NCI-H1092 (cell line): ENCODE data around the gene LEF1.
A peak's percentile ranks its signal among the peaks of the same experiment; 100 is the strongest.

Experiments used
- DNase-seq: peaks from one replicate; lab custom pipeline; 2025; lab: John Stamatoyannopoulos, UW

The LEF1 gene

DNA sequence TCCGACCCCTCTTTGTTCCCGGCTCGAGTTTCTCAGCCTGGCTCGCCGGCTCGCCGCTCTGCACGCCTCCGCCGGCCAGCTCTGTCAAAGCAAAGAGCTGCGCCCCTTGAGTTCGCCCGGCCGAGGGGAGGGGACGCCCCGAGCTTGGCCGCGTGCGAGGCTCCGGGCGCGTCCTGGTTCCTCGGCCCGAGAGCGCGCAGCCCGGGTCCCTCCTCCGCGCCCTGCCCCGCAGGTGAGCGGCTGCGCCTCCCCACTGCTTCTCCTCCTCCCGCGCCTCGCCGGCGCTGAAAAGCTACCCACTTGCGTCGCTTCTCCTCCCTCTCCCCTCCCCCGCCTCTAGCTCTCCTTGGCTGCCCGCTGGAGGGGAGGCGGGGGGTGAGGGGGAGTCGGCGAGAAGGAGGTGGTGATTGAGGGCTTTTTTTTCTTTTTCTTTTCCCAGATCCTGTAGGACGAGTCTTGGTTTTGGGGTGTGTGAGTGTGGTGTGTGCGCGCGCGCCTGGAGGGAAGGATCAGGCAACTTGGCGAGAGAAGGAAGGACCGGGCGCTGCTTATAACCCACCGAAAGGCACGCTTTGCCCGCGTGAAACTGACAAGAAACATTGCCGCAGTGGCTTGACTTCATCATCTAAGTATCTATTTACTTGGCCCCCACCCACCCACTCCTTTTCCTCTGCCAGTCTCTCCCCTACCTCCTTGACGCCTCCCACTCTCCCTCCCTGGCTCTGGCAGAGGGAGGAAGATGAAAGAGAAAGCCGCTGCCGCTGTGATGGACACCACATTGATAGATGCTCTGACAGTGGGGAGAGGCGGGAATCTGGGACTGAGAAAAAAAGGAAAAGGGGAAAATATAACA, at the start of gene LEF1:
Gene LEF1, minus strand, starts transcription at position 262 of the 853 bp plus-strand sequence. CDS start 1,165 bp downstream, outside the sequence.
- peak; percentile 34 for DNase-seq

DNA sequence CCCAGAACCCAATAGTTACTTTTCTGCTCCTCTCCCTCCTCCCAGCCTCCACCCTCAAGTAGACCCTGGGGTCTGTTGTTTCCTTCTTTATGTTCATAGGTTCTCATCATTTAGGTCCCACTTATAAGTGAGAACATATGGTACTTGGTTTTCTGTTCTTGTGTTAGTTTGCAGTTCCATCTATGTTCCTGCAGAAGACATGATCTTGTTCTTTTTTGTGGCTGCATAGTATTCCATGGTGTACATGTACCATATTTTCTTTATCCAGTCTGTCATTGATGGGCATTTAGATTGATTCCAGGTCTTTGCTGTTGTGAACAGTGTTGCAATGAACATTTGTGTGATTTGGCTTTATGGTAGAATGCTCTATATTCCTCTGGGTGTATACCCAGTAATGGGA, 47.8 kb upstream of the LEF1 start:
- no peak for DNase-seq

DNA sequence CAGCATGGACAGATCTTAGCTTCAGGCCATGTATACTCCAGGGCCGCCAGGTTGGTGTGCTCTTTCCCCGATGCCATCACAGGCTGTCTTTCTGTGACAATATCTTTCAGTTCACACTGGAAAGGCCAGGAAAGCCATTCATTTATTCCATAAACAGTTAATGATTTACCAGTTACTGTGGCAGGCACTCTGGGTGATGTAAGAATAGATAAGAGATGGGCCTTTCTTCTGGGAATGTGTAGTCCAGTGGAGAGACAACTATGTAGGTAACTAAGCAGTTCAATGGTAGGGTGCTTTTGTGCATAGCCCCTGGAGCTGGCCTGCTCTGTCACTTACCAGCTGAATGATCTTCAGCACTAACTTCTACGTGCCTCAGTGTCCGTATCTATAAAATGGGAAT, 46.3 kb upstream of the LEF1 start:
- no peak for DNase-seq

DNA sequence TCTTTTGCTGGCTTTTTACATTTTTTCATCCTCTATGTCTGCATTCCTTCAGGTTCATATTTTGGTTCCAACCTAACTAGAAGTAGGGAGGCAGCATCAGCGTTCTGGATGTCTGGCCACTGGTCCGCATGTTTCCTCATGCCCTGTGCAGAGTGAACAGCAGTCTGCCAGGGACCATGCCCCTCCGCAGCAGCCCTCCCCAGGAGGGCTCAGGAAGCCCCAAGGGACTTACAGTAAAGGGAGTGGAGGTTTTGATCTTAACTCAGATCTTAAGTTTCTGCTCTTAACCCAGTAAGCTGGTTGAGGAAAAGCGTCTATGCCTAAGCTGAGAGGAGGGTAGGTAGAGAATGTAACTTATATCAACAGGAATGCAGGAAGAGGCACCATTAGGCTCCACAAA, 45.0 kb upstream of the LEF1 start:
- DNase-seq, result no peak

DNA sequence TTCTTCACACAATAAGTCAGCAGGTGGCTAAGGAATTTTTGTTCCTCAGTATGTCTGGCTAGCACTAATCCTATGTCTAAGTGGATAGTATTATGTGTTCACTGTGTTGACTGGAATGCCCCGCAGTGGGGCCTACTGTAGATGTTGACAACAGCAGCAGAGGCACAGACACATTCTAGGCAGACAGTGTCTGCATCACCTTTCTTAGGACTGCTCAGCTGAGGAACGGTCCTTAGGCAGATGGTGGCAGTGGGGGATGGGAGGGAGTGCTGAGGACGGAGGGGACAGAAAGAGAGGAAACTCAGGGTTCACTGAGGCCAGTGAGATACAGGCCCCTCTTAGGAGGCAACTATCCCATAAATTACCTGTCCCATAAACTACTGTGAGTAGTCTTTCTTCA, 44.6 kb upstream of the LEF1 start:
- no peak for DNase-seq

DNA sequence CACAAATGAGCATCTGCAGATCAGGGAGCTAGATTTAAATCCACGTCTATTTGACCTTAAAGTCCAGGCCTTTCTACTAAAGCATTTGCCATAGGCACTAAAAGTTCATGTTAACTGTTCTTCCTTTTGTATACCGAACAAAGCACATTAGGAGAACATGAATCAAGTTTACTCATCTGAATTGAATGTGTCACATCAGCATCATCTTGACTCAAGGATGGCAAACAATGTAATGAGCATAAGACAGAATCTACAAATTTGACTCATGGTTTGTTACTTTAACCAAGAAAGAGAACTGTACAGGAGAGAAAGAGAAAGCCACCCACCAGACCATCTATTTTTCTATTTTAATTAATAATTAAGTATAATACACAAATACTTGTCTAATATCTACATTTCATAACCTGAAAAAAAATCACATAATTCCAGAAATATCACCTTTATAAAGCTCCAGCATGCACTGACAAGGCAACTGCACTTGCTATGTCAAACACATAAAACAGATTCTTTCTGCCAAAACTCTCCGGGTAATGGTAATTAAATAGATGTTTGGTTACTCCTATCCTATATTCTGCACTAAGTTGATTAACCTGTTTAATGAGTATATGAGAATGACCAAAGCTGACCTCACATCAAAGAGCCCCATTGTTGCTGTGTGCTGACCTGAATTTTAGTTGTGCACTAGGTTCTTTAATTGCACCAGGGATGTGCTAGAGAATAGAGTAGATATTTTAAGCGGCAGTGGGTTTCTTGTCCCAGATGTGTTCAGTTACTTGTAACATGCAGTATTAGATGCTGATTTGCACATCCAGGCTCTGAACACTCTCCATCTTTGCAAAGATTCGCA, 42.5 kb upstream of the LEF1 start:
- no peak for DNase-seq

DNA sequence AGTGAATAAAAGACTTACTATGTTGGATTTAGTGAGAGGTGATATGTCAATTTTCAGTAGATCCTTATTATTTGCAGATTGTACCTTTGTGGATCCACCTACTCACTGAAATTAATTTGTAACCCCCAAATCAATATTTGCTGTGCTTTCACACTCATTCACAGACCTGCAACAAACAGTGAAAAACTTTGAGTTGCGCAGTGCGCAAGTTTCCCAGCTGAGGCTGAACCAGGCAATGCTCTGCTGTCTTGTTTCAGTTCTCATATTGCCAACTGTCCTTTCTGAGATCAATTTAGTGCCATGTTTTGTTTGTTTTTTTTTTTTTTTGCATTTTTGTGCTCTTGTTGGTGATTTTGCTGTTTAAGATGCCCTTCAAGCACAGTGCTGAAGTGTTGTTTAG, 40.8 kb upstream of the LEF1 start:
- DNase-seq, result no peak

DNA sequence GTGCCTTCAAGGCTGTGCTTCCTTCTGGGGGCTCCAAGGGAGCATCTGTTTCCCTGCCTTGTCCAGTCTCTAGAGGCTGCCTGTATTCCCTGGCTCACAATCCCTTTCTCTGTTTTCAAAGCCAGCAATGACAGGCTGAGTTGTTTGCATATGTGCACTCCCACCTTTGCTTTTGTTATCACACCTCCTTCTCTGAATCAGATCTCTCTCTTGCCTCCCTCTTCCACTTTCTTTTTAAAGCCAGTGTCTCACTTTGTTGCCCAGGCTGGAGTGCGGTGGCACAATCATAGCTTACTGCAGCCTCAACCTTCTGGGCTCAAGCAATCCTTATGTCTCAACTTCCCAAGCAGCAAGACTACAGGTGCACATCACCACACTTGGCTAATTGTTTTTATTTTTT, 37.1 kb upstream of the LEF1 start:
- DNase-seq, result no peak

DNA sequence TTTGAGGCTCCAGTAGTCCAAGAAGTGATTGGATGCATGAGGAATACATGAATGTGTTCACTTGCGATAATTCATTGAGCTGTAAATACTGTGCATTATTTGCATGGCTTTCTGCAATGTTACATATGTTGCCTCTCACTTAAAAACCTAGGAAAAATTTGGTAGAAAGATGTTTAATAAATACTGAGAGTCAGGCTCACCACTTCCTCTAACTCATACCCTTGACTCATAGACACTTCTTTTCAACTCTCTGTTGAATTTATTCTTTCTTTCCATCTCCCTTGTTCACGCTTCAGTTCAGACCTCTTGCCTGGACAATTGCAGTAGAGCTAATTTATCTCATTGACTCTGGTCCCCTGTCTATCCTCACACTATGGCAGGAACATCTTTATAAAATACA, 35.8 kb upstream of the LEF1 start:
- DNase-seq, result no peak

DNA sequence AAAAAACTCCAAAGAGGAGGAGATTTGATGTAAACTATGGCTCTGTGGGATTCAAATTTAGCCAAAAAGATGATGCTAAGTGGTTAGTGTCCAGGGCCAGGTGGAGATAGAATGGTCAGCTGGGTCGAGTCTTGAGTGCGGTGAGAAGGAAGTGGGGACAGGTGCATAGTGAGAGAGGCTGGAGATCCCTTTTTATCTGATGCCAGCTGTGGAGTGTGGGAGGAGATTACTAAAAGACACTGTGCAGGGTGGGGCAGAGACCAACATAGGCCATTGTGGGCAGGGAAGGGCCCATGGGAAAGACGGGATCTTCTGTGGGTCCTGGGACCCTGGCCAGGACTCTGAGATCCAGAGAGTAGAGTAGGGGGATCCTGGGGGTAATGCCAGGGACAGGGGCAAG, 34.6 kb upstream of the LEF1 start:
- no peak for DNase-seq

DNA sequence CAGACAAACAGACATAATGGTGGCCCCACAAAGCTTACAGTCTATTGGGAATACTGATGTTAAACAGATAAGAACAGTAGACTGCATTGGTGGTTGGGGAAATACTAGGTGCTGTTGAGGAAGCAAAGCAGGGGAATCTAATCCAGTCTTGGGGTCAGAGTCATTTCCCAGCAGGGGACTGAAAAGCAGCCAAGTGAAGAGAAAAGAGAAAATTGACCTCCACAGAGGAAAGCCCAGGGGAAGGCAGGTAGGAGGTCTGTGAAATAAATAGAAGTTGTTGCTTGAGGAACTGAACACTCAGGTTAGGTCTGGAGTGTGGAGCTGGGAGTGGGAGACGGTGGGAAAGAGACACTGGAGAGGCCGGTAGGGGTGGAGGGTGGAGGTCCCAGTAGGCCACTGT, 33.0 kb upstream of the LEF1 start:
- no peak for DNase-seq

DNA sequence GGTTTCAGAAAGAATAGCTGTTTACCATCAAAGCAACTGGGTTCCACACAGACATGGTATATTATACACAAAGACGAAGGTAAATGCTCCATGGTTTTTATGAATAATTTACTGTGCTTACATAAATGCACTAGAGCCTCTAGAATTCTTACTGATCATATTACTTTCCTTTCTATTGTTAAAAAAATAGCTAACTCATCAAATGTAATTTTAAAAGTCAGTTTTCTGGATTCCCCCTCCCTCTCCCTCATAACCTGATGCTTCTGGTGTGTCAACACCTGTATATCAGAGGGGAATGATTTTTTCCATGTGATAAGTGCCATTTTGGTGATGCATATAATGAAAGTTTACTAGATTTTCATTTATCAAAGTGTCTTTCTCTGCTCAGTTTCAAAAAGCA, 31.1 kb upstream of the LEF1 start:
- DNase-seq, result no peak

DNA sequence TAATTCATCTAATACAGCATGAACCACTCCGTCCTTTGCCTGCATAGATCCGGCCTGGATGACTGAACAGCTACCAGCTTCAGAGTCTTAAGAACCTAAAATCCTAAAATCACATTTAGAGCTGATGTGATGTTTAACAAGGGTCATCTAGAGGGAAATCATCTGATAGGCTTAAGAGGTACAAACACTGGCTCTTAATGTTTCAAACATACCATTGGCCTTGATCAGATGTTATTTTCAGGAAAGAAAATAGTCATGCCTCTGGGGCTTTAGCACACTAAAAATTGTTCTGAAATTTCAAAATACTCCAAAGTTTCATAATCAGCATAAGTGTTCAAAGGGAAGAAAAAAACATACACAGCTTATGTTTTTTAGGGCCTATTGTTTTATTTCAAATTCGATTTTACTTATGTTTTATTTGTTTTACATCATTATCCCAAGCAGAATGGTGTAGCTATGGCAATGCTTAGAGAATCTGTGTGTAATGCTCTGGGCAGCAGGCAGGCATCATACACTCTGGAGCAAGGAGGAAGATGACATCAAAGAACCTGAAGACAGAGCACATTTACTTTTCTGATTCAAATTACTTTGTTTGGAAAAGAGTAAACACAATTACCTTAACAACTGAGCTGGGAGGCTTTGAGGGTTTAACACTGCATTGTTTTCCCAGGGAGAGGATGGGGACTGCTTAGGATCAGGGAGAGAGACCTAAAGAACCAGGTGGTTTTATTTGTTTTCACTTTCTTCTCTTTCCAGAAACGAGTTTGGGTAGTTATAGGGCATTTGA, 25.3 kb upstream of the LEF1 start:
- no peak for DNase-seq

DNA sequence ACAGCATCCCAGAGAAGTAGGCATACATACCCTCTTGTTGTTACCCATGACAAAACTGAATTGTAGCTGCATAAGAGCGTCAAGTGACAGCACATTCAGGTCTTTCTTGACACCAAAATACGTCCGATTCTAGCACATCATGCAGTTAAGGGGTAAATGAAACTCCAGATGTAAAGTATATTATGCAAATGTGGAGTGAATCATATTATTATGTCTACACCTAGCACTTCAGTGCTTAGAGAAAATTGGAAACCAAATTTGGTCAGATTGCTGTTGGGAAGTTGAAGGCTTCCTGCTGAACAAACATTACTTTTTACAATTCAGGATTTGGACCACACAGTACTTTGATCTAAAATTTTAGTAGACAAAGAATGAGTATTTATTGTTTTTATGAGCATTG, 24.2 kb upstream of the LEF1 start:
- no peak for DNase-seq

DNA sequence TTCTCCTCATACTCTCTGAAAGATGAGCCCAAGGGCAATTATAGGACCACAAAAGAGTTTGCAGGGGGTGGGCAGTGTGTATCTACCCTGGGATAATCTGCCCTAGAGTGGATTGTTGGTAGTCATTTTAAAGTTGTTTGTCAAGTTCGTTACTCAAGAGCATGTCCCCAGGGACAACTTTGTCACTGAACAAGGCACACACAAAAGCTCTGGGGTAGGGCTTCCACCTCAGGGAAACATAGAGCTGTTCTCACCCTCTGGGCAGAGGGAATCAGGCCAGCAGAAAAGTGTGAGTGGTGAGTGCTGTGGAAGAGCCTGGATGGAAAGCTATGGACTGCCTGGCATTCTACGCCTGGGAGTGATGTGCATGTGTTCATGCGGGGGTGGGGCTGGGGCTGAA, 23.3 kb upstream of the LEF1 start:
- no peak for DNase-seq

DNA sequence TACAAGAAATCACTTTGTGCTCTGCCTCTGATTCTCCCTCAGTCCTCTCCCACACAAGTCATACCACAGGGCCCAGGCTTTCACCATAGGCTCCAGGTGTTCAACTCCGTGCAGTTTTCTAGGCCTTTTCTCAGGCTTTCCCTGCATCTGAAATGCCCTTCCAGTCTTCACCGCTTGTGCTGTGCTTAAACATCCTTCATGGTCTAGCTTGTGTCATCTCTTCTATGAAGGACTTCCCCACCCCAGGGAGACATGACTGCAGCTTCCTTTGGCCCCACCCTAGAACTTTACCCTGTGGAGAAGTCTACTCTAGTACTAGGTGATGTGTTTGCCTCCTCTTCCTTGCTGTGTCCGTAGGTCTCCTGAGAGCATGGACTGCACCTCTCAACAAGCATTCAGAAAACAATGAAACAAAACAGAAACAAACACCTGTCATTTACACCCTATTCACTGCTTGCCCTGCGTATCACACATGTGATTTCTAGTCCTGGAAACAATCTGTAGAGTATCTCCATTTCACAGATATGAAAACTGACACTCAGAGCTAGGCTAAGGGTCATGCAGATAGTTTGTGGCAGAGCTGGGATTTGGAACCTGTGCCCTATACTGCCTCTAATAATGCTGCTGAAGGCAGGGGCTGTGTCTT, 22.7 kb upstream of the LEF1 start:
- DNase-seq, result no peak

DNA sequence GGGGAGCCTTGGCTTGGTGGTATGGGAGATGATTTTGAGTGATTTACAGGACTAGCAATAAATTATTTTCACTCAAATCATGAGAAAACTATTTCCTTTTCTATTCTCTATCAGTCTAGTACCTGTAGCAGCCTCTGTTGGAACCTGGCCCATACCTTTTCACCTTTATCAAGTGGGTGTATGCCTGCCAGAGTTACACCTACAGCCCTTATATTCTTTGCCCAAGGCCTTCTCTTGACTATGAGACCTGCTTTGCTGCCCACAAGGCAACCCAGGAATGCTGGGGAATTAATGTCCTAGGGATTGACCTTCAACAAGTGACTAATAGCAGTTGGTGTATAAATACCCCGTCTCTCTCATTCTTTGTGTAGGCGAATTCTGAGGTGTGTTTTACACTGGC, 20.0 kb upstream of the LEF1 start:
- DNase-seq, result no peak

DNA sequence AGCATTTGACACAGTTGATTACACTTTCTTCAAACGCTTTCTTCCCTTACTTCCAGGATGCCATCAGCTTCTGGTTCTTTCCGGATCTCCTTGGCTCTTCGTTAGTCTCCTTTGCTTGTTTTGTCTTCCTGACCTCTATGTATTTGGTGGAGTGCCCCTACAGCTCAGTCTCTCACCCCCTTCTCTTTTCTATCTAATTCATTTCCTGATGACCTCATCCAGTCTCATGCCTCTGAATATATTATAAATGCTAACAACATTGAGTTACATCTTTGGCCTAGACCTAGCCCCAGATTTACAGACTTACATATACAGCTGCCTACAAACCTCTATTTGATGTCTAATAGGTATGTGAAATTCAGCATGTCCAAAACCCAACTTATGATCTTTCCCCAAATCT, 16.5 kb upstream of the LEF1 start:
- no peak for DNase-seq

DNA sequence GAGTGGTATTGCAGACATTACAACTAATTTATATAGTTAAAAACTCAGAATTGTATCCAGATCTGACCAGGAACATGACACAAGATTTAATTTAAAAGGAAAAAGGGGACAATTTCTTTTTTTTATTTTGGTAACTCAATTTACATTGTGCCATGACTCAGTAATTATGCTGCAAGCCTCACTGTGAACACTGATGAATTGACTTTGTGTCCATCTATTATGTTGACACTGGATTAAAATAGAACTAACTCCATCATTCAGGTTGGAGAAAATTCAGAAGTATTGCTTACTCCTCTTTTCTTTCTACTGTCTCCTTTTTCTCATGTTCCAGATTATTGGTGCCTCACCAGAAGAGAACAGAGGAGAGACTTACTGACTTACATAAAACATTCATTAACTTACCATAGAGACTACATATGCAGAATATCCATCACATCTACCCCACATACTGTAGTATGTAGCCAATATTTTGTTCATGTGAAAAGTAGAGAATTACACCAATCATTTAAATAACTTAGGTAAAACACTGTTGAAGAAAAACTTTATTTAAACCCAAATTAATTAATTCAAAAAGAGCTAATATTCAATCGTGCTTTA, 15.8 kb upstream of the LEF1 start:
- DNase-seq, result no peak

DNA sequence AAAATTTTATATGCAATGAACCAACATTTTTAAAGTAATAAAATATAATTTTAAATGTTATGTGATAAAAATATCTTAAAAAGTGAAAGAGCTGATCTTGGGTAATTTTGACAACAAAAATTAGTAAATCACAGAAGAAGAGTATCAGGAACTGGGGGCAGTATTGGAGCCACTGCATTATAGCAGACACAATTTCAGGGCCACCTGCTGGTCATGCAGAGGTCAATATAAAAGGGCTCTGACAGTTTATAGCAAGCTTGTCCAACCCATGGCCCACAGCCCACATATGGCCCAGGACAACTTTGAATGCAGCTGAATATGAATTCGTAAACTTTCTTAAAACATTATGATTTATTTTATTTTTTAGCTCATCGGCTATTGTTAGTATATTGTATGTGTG, 13.0 kb upstream of the LEF1 start:
- no peak for DNase-seq

DNA sequence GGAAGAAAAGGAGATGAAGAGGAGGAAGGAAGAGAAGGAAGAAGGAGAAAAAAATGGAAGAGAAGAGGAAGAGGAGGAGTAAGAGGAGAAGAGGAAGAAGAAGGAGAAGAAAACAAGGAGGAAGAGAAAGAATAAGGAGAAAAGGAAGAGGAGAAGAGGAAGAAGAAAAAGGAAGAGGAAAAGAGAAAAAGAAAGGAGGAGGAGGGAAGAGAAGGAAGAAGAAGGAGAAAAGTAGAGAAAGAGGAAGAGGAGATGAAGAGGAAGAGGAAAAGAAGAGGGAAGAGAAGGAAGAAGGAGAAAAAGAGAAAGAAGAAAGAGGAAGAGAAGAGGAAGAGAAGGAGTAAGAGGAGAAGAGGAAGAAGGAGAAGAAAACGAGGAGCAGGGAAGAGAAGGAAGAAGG, 11.8 kb upstream of the LEF1 start:
- no peak for DNase-seq

DNA sequence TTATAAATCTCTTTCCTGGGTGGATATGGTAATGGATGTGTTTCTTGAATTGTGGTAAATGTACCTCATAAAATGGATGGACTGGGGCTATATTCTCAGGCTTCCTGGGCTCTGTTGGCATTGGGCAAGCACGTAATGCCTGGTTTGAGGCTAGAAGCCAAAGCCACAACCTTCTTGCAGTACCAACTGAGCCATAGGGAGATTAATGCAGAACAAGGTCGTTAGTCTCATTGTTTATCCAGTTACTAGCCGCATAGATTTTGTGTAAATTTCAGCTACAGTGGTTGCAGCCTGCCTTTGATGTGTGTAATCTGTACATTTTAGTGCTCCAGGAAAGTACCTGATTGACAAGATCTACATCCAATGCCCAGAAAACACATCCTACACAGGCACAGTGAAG, 7.2 kb upstream of the LEF1 start:
- no peak for DNase-seq
